ENCODE measurements around the gene VAV1. TPM values are rescaled to one million over a fixed set of nuclear protein-coding genes. Genes with fewer than 3 reads are reported as not detected.

VAV1 gene
- total and polyA plus RNA-seq, 2 donors (not counting 3 experiments of a cell fraction or from before 2014, with no cell fraction given), result not detected

DNA sequence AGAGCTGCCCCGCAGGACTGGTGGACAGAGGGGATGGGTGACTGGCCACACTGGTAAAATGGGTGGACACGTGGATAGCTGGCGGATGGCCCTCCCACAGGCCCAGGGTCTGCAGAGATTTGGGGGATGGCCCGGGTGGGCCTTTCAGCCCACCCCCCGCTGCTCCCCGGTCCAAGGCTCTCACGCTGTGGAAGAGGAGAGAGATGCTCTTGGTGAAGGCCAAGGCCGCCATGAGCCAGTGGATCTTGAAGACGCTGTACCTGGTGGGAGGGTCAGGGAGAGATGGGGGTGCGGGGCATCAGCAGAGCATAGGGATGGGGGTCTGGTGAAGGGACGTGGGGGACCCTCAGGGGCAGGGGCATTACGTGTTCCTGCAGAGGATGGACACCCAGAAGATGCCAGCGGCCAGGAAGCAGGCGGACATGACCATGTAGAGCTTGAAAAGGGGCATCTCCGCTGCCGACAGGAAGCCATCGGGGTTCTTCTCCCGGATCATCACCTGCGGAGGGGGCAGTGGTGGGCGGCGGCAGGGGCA lies 39.6 kb upstream of the VAV1 start:
- no TSS peak for BruUV-seq (replicated peaks)
- Histone ChIP-seq H3K27ac (ENCODE audit: insufficient read depth, low read depth, low read length) (no peak overlapping the region), H3K4me2 (ENCODE audit: insufficient read depth, low read length) (no peak overlapping the region), H3K36me3 (ENCODE audit: control insufficient read depth in 2 of 2, extremely low read depth in 1 of 2, insufficient read depth in 2 of 2, low read length in 2 of 2) (peaks cover 0 to 5% of the 10 kb centered on the region in 2 experiments), H3K4me3 (replicated peaks in 1 of 3; ENCODE audit: insufficient read depth in 1 of 3, low read depth in 1 of 3, low read length in 3 of 3) (no peak overlapping the region), H3K9me3 (replicated peaks; ENCODE audit: control insufficient read depth, insufficient read depth, low read length) (no peaks in the 10 kb centered on the region), H3K79me2 (ENCODE audit: control insufficient read depth, insufficient read depth, low read length) (peaks cover 4% of the 10 kb centered on the region), H3K9me1 (replicated peaks; ENCODE audit: control insufficient read depth, extremely low read depth, insufficient read depth, low read length) (no peaks in the 10 kb centered on the region), H3K27me3 (ENCODE audit: control insufficient read depth in 2 of 2, insufficient read depth in 2 of 2, low read length in 2 of 2) (no peaks in the 10 kb centered on the region), H3K9ac (replicated peaks; ENCODE audit: extremely low read depth, insufficient read depth, low read length) (no peak overlapping the region), H3K4me1 (ENCODE audit: control insufficient read depth, extremely low read depth, insufficient read depth, low read length) (peaks cover 27% of the 10 kb centered on the region), H2AFZ (ENCODE audit: low read depth, low read length) (no peak overlapping the region), H4K20me1 (replicated peaks; ENCODE audit: control insufficient read depth, extremely low read depth, insufficient read depth, low read length) (no peaks in the 10 kb centered on the region)
- dilution Hi-C loops (cut with MboI; ENCODE audit: extremely low pct_ligation_motif_present, low sequenced_read_pairs), result no loop called here
- FAIRE-seq (no peak), DNase-seq (ENCODE audit: low read depth, low spot score) (no peak)
- TF ChIP-seq, protein P1, sequence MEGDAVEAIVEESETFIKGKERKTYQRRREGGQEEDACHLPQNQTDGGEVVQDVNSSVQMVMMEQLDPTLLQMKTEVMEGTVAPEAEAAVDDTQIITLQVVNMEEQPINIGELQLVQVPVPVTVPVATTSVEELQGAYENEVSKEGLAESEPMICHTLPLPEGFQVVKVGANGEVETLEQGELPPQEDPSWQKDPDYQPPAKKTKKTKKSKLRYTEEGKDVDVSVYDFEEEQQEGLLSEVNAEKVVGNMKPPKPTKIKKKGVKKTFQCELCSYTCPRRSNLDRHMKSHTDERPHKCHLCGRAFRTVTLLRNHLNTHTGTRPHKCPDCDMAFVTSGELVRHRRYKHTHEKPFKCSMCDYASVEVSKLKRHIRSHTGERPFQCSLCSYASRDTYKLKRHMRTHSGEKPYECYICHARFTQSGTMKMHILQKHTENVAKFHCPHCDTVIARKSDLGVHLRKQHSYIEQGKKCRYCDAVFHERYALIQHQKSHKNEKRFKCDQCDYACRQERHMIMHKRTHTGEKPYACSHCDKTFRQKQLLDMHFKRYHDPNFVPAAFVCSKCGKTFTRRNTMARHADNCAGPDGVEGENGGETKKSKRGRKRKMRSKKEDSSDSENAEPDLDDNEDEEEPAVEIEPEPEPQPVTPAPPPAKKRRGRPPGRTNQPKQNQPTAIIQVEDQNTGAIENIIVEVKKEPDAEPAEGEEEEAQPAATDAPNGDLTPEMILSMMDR (IDR thresholded peaks at IDR 0.05; ENCODE audit: extremely low read depth in 1 of 2, insufficient read depth in 1 of 2, low read depth in 1 of 2, low read length in 2 of 2), result no peak
- no peak for TF ChIP-seq JUN (IDR thresholded peaks at IDR 0.05; ENCODE audit: borderline replicate concordance, insufficient read depth, insufficient read length, low read depth)
- TF ChIP-seq, protein P2, sequence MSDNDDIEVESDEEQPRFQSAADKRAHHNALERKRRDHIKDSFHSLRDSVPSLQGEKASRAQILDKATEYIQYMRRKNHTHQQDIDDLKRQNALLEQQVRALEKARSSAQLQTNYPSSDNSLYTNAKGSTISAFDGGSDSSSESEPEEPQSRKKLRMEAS (IDR thresholded peaks at IDR 0.05; ENCODE audit: insufficient read depth, insufficient read length), result no peak
- TF ChIP-seq POLR2AphosphoS5 (IDR thresholded peaks at IDR 0.05; ENCODE audit: insufficient read depth, low read depth, low read length), result no peak
- no peak for TF ChIP-seq EZH2 (IDR thresholded peaks at IDR 0.05; ENCODE audit: borderline replicate concordance, low read depth, low read length, severe bottlenecking)
- no peak for TF ChIP-seq POLR2A (IDR thresholded peaks at IDR 0.05; ENCODE audit: low read depth, low read length)
- no peak for TF ChIP-seq FOS (IDR thresholded peaks at IDR 0.05; ENCODE audit: borderline replicate concordance, insufficient read depth, low read length)
- TF ChIP-seq GATA2 (IDR thresholded peaks at IDR 0.05; ENCODE audit: insufficient read depth, insufficient read length, low read depth, low read length), result no peak
- TF ChIP-seq MYC (IDR thresholded peaks at IDR 0.05; ENCODE audit: low read depth, low read length), result no peak
- CTCF ChIA-PET, result interaction anchor here (0.8 kb wide), 1 partner anchor 131 kb away, joined by 3 read pairs; no protein-coding TSS in a partner anchor
- POLR2A ChIA-PET, result no interaction called here
- intact Hi-C loops (cut with micrococcal nuclease), result loop anchor here (10.0 kb wide), 2 partner anchors 58 to 308 kb away; partner anchors contain the start of genes KHSRP and TNFSF14
